Transverse colon (tissue), 4 donors: ENCODE results near the gene STK32B. TPM values are rescaled to one million over a fixed set of nuclear protein-coding genes. Genes with fewer than 3 reads are reported as not detected.

Experiments
- DNase-seq: peaks from one replicate; pipeline ENCODE4 v3.0.0-alpha.2; 2019
- H3K27ac ChIP-seq, 4 donors: fragments of 200-600 bp; sonication (generic); 2 replicates each; pipeline ENCODE4 v1.5.1; 2016 to 2018; ENCODE audit warnings: inconsistent platforms in 4 of 4
- H3K27me3 ChIP-seq: fragments of 200-600 bp; sonication (generic); 2 replicates; pipeline ENCODE4 v1.5.1; 2017; ENCODE audit warnings: inconsistent platforms
- H3K36me3 ChIP-seq, 4 donors: fragments of 200-600 bp; sonication (generic); 2 replicates each; pipeline ENCODE4 v1.5.1; 2017 to 2019; ENCODE audit warnings: inconsistent platforms in 4 of 4
- H3K4me1 ChIP-seq, 4 donors: fragments of 200-600 bp; sonication (generic); 2 replicates each; pipeline ENCODE4 v1.5.1; 2017 to 2020; ENCODE audit warnings: inconsistent platforms in 4 of 4
- H3K4me3 ChIP-seq, 4 donors: fragments of 200-600 bp; sonication (generic); 1 replicate in 1 of 4; 2 replicates in 3 of 4; pipeline versions ENCODE4 v1.5.1 to v1.6.1; 2017 to 2019; ENCODE audit warnings: inconsistent platforms in 4 of 4
- H3K9me3 ChIP-seq, 2 donors: fragments of 200-600 bp; sonication (generic); 2 replicates each; pipeline ENCODE4 v1.5.1; 2017 to 2019; ENCODE audit warnings: inconsistent platforms in 2 of 2
- CTCF ChIP-seq, 5 experiments: fragments of 200-600 bp in 3 of 5; fragments of 450-650 bp in 2 of 5; sonication (generic) in 3 of 5; IDR thresholded peaks; 1 replicate in 2 of 5; 2 replicates in 3 of 5; pipeline ENCODE4 v1.5.1; 2016 to 2017; ENCODE audit warnings: antibody characterized with exemption in 5 of 5, inconsistent platforms in 3 of 5, mild to moderate bottlenecking in 2 of 5, moderate library complexity in 1 of 5
- EP300 ChIP-seq: sonication (generic); formaldehyde crosslinking; IDR thresholded peaks from one replicate; pipeline ENCODE4 v1.6.1; 2017; ENCODE audit warnings: antibody characterized with exemption, low read depth
- POLR2A ChIP-seq: fragments of 450-650 bp; IDR thresholded peaks from one replicate; pipeline ENCODE4 v1.6.1; 2016; ENCODE audit warnings: antibody characterized with exemption, mild to moderate bottlenecking, moderate library complexity
- POLR2AphosphoS5 ChIP-seq, 3 donors: sonication (generic); formaldehyde crosslinking; IDR thresholded peaks; one replicate each; pipeline ENCODE4 v1.6.1; 2016; ENCODE audit warnings: antibody characterized with exemption in 3 of 3
- WGBS, 2 donors: methylation state at CpG; one replicate each; pipeline ENCODE4 v1.1.5; 2018; ENCODE audit warnings: low coverage in 1 of 2; 5-methylcytosine and 5-hydroxymethylcytosine counted together
- in situ Hi-C, 4 donors: fragments of 200-750 bp; cut with MboI; loops; one replicate each; pipeline versions ENCODE4 v1.15.0 to v1.15.1; 2017; ENCODE audit warnings: low sequenced_read_pairs in 3 of 4, low pct_ligation_motif_present in 1 of 4, low pct_unique_long_range_greater_than_20kb in 1 of 4
- intact Hi-C: fragments of 100-400 bp; cut with DNase I; formaldehyde crosslinking; loops from one replicate; pipeline ENCODE4 v1.15.1; 2023; ENCODE audit warnings: low total_unique reads
- total RNA-seq, 4 donors: library from RNA; depleted of rRNA; stranded (reverse); fragments of >200 nt; gene quantifications; one replicate each; pipeline ENCODE4 v1.1.0, GENCODE V29; 2016

The STK32B gene
- total RNA-seq, 4 donors from 2014 or later, result 0.37 to 1.1 (median 0.64) TPM

- TF ChIP-seq CTCF (IDR thresholded peaks at IDR 0.05) (no peak), POLR2A (no peak), EP300 (no peak), POLR2AphosphoS5 (IDR thresholded peaks at IDR 0.05) (no peak)
- H3K27me3 ChIP-seq, result no peaks in the 10 kb centered on the region
- no peaks in the 10 kb centered on the region for H3K9me3 ChIP-seq
- no peaks in the 10 kb centered on the region for H3K4me1 ChIP-seq
- in situ Hi-C loops (no loop called here), intact Hi-C loops (no loop called here)
- WGBS, 2 donors, result 70 to 80% methylated on average over 4 to 5 of the region's 5 CpGs
- H3K4me3 ChIP-seq, result no peak overlapping the region
- DNase-seq, result no peak
- H3K36me3 ChIP-seq, result no peaks in the 10 kb centered on the region
- H3K27ac ChIP-seq, result no peak overlapping the region
Observed at GRCh38 chr4:5126231-5126630, 75.0 kb downstream of the STK32B start.

DNA sequence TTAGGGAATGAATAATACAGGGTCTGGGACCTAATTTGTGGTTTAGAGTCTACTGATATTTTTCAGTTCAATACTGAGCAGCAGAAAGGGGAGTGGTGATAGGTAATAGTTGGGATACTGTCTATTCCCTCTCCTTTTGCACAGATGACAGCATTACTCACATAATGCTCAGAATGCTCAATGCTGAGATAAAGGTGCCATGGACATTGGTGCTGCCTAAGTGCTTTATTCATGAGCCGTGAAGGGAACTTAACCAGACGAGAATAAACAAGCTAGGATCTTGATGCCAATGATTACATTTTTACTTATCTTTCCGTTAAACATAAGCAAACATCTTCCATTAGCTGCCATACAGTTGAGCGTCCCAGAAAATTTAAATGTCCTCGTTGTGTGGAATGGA lies 75.6 kb downstream of the STK32B start:
- Histone ChIP-seq H3K27ac (no peak overlapping the region), H3K4me3 (no peak overlapping the region), H3K36me3 (no peaks in the 10 kb centered on the region), H3K9me3 (no peaks in the 10 kb centered on the region), H3K4me1 (no peaks in the 10 kb centered on the region), H3K27me3 (no peaks in the 10 kb centered on the region)
- no peak for DNase-seq
- TF ChIP-seq EP300 (no peak), POLR2A (no peak), CTCF (IDR thresholded peaks at IDR 0.05) (no peak), POLR2AphosphoS5 (IDR thresholded peaks at IDR 0.05) (no peak)
- WGBS, 2 donors, result 74 to 90% methylated on average over 5 of the region's 5 CpGs
- in situ Hi-C loops, result no loop called here
- intact Hi-C loops, result no loop called here

DNA sequence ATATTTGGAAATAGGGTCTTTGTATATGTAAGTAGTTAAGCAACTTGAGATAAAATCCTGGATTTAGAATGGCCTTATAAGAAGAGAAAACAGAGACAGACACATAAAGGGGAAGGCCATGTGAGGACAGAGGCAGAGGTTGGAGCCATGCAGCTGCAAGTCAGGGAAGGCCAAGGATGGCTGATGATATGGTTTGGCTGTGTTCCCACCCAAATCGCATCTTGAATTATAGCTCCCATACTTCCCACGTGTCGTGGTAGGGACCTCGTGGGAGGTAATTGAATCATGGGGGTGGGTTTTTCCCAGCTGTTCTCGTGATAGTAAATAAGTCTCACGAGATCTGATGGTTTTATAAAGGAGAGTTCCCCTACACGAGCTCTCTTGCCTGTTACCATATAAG lies 76.3 kb downstream of the STK32B start:
- WGBS, 2 donors, result 53 to 61% methylated on average over 3 to 7 of the region's 7 CpGs
- DNase-seq, result no peak
- Histone ChIP-seq H3K4me1 (no peaks in the 10 kb centered on the region), H3K9me3 (no peaks in the 10 kb centered on the region), H3K27ac (no peak overlapping the region), H3K27me3 (no peaks in the 10 kb centered on the region), H3K4me3 (no peak overlapping the region), H3K36me3 (no peaks in the 10 kb centered on the region)
- intact Hi-C loops, result no loop called here
- in situ Hi-C loops, result no loop called here
- no peak for TF ChIP-seq EP300
- TF ChIP-seq CTCF (IDR thresholded peaks at IDR 0.05), result no peak
- no peak for TF ChIP-seq POLR2AphosphoS5 (IDR thresholded peaks at IDR 0.05)
- TF ChIP-seq POLR2A, result no peak

DNA sequence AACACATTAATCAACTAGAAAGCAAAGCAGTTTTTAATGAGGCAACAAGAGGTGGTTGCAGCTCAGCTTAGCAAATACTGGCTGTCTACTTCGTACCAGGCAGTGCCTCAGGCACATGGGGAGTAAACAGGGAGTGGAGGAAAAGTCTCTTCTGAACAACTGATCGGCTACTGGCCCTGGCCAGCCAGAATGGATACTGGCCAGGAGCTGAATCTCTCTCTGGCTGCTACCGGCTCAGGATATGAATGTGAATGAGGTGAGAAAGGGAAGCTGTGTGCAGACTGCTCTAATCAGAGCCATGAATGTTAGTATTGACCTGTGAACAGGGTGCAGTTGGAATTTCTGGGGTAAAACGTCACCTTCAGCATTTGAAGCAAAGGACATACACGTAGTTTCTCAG lies 77.3 kb downstream of the STK32B start:
- in situ Hi-C loops, result no loop called here
- no peak overlapping the region for H3K27ac ChIP-seq
- WGBS, 2 donors, result 45 to 64% methylated on average over 2 to 5 of the region's 5 CpGs

GRCh38 chr4:5133201-5133600 lies 81.9 kb downstream of the STK32B start:
- Histone ChIP-seq H3K4me3 (no peak overlapping the region), H3K27me3 (no peaks in the 10 kb centered on the region), H3K27ac (no peak overlapping the region), H3K9me3 (no peaks in the 10 kb centered on the region), H3K4me1 (peaks cover 0 to 4% (median 0%) of the 10 kb centered on the region in 4 donors), H3K36me3 (no peaks in the 10 kb centered on the region)
- TF ChIP-seq EP300 (no peak), POLR2AphosphoS5 (IDR thresholded peaks at IDR 0.05) (no peak), CTCF (IDR thresholded peaks at IDR 0.05) (no peak), POLR2A (no peak)
- intact Hi-C loops (no loop called here), in situ Hi-C loops (no loop called here)
- 97% methylated on average over 2 of the region's 2 CpGs; no CpG with 5 or more reads in 1 of the 2 donors for WGBS, 2 donors
- DNase-seq, result no peak

More for the DNA sequence above, 77.3 kb downstream of the STK32B start:
- Histone ChIP-seq H3K27me3 (no peaks in the 10 kb centered on the region), H3K36me3 (no peaks in the 10 kb centered on the region), H3K9me3 (no peaks in the 10 kb centered on the region), H3K4me1 (no peaks in the 10 kb centered on the region), H3K4me3 (no peak overlapping the region)
- no peak for DNase-seq
- TF ChIP-seq POLR2A (no peak), EP300 (no peak), POLR2AphosphoS5 (IDR thresholded peaks at IDR 0.05) (no peak)
- intact Hi-C loops, result loop anchor here (2.0 kb wide), 1 partner anchor 42 kb away; no protein-coding TSS in a partner anchor
